H54 (cell line): ENCODE data around the gene COL20A1.

Experiments
- DNase-seq: peaks from one replicate; pipeline ENCODE4 v3.0.0; 2011; ENCODE audit warnings: low spot score, mixed read lengths; ENCODE audit not compliant: insufficient read length
- FAIRE-seq: peaks from 3 replicates; lab custom pipeline; 2011; peaks lifted over from hg19 to GRCh38; lab: Jason Lieb, UNC
- POLR2A ChIP-seq: IDR thresholded peaks from 2 replicates; pipeline ENCODE4 v1.6.1; 2011; ENCODE audit warnings: low read depth, mild to moderate bottlenecking, low read length

The COL20A1 gene

GRCh38 chr20:63325554-63326313 is 32.7 kb downstream of the COL20A1 start:
- FAIRE-seq: no peak

GRCh38 chr20:63326314-63327230 is 33.6 kb downstream of the COL20A1 start:
- FAIRE-seq: no peak
- no peak for DNase-seq
- TF ChIP-seq POLR2A: no peak

More at GRCh38 chr20:63325554-63326313, 32.7 kb downstream of the COL20A1 start:
- TF ChIP-seq POLR2A: no peak
- no peak for DNase-seq

GRCh38 chr20:63327231-63327745 is 34.3 kb downstream of the COL20A1 start:
- no peak for TF ChIP-seq POLR2A
- no peak for DNase-seq
- no peak for FAIRE-seq

- TF ChIP-seq POLR2A: no peak
- FAIRE-seq (no peak), DNase-seq (no peak)
Observed at GRCh38 chr20:63328026-63328700, 35.2 kb downstream of the COL20A1 start.

- FAIRE-seq: no peak
- DNase-seq: no peak
- TF ChIP-seq POLR2A: no peak
Observed at GRCh38 chr20:63328718-63329275, 35.8 kb downstream of the COL20A1 start.

- DNase-seq: no peak
- FAIRE-seq: no peak
- no peak for TF ChIP-seq POLR2A
Observed at GRCh38 chr20:63329331-63330083, 36.5 kb downstream of the COL20A1 start.

- FAIRE-seq: no peak
- no peak for DNase-seq
- TF ChIP-seq POLR2A: no peak
Observed at GRCh38 chr20:63330084-63330760, 37.2 kb downstream of the COL20A1 start.

GRCh38 chr20:63330940-63331339 is 38.0 kb downstream of the COL20A1 start:
- DNase-seq: no peak
- TF ChIP-seq POLR2A: no peak
- FAIRE-seq: no peak

GRCh38 chr20:63331741-63332400 is 38.9 kb downstream of the COL20A1 start:
- FAIRE-seq (no peak), DNase-seq (no peak)
- TF ChIP-seq POLR2A: no peak

GRCh38 chr20:63332488-63333240 is 39.7 kb downstream of the COL20A1 start:
- no peak for FAIRE-seq
- no peak for TF ChIP-seq POLR2A

GRCh38 chr20:63333241-63333836 is 40.4 kb downstream of the COL20A1 start:
- DNase-seq (no peak), FAIRE-seq (no peak)
- no peak for TF ChIP-seq POLR2A

More at GRCh38 chr20:63332488-63333240, 39.7 kb downstream of the COL20A1 start:
- no peak for DNase-seq
